Mammary epithelial cell (primary cell): ENCODE results near the gene GSG1L.

ENCODE experiments used
- CTCF ChIP-seq, 2 donors: IDR thresholded peaks in 1 of 2; conservative IDR thresholded peaks in 1 of 2; 2 replicates each; pipeline ENCODE4 v1.5.1; 2011 to 2012; ENCODE audit warnings: inconsistent platforms in 2 of 2, low read length in 2 of 2, mild to moderate bottlenecking in 2 of 2, control low read depth in 1 of 2, low read depth in 1 of 2; ENCODE audit not compliant: insufficient read depth in 1 of 2; ENCODE audit errors: extremely low read depth in 1 of 2
- EZH2 ChIP-seq: IDR thresholded peaks from 2 replicates; pipeline ENCODE4 v1.6.1; 2012; ENCODE audit warnings: low read length, inconsistent platforms, borderline replicate concordance

- TF ChIP-seq EZH2, result no peak
- no peak for TF ChIP-seq CTCF (conservative IDR thresholded peaks at IDR 0.05 in 1 of 2, IDR thresholded peaks at IDR 0.05 in 1 of 2; ENCODE audit: extremely low read depth in 1 of 2, insufficient read depth in 1 of 2, low read depth in 1 of 2, low read length in 2 of 2)
Observed at GRCh38 chr16:27777527-27777926, 286.0 kb downstream of the GSG1L start.
